HUES64 (cell line): ENCODE data around the gene TIGD3.

Experiments
- H3K27ac ChIP-seq: 2 replicates; pipeline ENCODE4 v1.7.0; 2013; ENCODE audit warnings: low read depth, low read length, inconsistent platforms
- H3K27me3 ChIP-seq: 2 replicates; pipeline ENCODE4 v1.6.1; 2013; ENCODE audit warnings: mild to moderate bottlenecking, low read length; ENCODE audit not compliant: insufficient read depth
- H3K36me3 ChIP-seq: 2 replicates; pipeline ENCODE4 v1.6.1; 2013; ENCODE audit warnings: mild to moderate bottlenecking, low read length; ENCODE audit not compliant: insufficient read depth
- H3K4me1 ChIP-seq: 2 replicates; pipeline ENCODE4 v1.6.1; 2013; ENCODE audit warnings: mild to moderate bottlenecking, low read length, moderate library complexity; ENCODE audit not compliant: insufficient read depth
- H3K4me3 ChIP-seq: 2 replicates; pipeline ENCODE4 v1.5.1; 2013; ENCODE audit warnings: mild to moderate bottlenecking, low read length, moderate library complexity
- H3K9ac ChIP-seq: 2 replicates; pipeline ENCODE4 v1.6.1; 2013; ENCODE audit warnings: mild to moderate bottlenecking, low read depth, low read length
- H3K9me3 ChIP-seq: 2 replicates; pipeline ENCODE4 v1.6.1; 2013; ENCODE audit warnings: low read depth, low read length; ENCODE audit not compliant: insufficient read depth
- WGBS: fragments of 150-250, 120-280 bp; methylation state at CpG from one replicate; pipeline ENCODE4 v1.1.7; 2013; ENCODE audit warnings: missing lambda C conversion rate; 5-methylcytosine and 5-hydroxymethylcytosine counted together

The TIGD3 gene

DNA sequence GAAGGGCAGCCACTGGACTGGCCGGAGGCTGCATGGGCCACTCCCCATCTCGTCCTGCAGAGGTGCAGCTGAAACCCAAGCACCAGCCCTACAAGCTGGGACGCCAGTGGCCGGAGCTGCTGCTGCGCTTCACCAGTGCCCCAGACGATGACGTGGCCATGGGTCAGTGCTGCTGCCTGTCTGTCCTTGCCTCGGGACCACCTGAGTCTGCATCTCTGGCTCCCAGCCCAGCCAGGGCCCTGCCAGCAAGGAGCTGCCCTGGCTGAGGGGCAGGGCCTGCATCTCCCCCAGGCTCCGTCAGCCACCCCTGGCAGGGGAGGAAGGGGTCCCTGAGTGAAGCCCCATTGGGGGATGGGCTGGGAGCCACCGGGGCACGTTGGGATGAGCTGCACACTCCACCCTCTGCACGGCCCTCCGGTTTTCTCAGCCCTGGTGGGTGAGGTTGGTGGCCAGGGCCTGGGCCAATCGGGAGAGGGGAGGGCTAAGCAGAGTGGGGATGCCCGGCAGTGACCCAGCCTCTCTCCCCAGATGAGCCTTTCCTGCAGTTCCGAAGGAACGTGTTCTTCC, 39.0 kb downstream of the TIGD3 start:
- H3K27me3 ChIP-seq: no peaks in the 10 kb centered on the region
- no peak overlapping the region for H3K4me3 ChIP-seq
- peaks cover 23% of the 10 kb centered on the region for H3K36me3 ChIP-seq
- peaks cover 11% of the 10 kb centered on the region; the same call in 1 of the 2 replicates for H3K4me1 ChIP-seq
- H3K27ac ChIP-seq: no peak overlapping the region
- H3K9ac ChIP-seq: no peak overlapping the region
- 88% methylated on average over 17 of the region's 17 CpGs for WGBS
- no peaks in the 10 kb centered on the region for H3K9me3 ChIP-seq

DNA sequence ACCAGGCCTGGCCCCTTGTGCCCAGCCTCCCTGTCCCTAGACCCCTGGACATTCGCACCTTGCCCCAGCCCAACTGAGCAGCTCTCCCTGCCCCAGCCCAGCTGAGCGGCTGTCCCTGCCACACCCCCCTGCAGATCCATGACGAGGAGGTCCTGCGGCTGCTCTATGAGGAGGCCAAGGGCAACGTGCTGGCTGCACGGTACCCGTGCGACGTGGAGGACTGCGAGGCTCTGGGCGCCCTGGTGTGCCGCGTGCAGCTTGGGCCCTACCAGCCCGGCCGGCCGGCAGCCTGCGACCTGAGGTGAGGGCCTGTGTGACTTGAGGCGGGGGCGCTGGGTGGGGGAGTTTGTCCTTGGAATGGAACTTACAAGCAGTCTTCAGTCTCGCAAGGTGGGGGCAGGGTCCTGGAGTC, 39.6 kb downstream of the TIGD3 start:
- H3K4me3 ChIP-seq: no peak overlapping the region
- 95% methylated on average over 20 of the region's 20 CpGs for WGBS
- no peaks in the 10 kb centered on the region for H3K27me3 ChIP-seq
- H3K4me1 ChIP-seq: peaks cover 11% of the 10 kb centered on the region; the same call in 1 of the 2 replicates
- no peak overlapping the region for H3K9ac ChIP-seq
- H3K27ac ChIP-seq: no peak overlapping the region
- H3K36me3 ChIP-seq: peaks cover 23% of the 10 kb centered on the region
- no peaks in the 10 kb centered on the region for H3K9me3 ChIP-seq

DNA sequence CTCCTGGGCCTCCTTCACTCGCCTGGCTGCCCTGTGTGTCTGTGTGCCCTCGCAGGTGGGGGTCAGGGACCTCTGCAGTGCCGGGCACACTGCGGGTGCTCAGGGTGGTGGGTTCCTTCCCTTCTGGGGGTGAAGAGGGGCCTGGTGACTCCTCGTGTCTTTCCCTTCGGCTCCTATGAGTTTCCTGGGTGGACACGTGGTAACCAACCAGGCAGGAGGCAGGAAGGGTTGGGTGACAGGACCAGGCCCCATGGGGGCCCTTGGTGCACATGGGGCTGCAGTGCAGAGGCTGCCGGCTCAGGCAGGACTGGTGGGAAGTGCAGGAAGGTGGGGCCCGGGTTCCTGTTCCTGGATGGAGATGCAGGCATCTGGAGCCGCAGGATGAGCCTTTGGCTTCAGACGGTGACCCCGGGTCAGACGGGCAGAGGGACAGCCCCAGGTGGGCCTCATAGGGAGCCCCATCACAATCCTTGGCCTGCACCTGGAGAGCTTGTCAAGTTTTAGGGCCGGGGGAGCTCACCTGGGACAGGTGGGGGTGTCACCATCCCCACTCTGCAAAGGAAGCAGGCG, 41.5 kb downstream of the TIGD3 start:
- Histone ChIP-seq H3K27ac (no peak overlapping the region), H3K27me3 (no peaks in the 10 kb centered on the region), H3K4me3 (no peak overlapping the region), H3K4me1 (0 out of 2 replicates have a peak, but pooled peaks cover 2% of the 10 kb centered on the region), H3K36me3 (peaks cover 30% of the 10 kb centered on the region), H3K9ac (no peak overlapping the region), H3K9me3 (no peaks in the 10 kb centered on the region)
- 94% methylated on average over 15 of the region's 15 CpGs for WGBS

DNA sequence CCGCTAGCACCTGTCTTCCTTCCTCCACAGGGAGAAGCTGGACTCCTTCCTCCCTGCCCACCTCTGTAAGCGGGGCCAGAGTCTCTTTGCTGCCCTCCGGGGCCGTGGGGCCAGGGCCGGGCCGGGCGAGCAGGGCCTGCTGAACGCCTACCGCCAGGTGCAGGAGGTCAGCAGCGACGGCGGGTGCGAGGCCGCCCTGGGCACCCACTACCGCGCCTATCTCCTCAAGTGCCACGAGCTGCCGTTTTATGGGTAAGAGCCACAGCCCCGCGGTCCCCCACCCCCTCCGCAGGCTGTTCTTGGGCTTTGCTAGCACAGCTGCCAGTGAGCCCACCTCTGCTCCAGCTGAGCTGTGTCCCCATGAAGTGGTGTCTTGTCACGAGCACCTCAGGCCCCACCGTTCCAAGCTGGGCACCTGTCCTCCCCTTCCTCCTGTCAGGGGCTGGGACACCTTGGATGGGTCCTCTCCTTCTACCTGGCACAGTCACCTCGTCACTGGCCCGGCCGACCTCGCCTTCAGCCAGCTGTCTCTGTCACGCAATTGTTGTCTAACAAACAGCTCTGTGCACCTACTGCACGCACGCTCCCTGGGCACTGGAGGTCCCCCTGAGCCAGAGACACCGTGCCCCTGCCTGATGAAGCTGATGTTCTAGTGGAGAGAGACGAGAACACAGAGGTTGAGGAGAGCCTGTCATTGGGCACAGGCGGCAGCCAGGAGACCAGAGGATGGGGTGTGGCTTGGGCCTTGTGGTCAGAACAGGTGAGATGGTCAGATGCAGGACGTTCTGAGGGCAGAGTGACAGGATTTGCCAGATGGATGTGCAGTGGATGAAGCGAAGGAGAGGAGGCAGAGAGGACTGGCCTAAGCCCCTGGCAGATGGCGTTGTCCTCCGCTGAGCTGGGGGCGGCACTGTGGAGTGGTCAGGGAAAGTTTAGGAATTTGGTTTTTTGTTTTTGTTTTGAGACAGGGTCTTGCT, 42.5 kb downstream of the TIGD3 start:
- Histone ChIP-seq H3K4me1 (0 out of 2 replicates have a peak, but pooled peaks cover 4% of the 10 kb centered on the region), H3K27me3 (no peaks in the 10 kb centered on the region), H3K27ac (no peak overlapping the region), H3K4me3 (no peak overlapping the region), H3K9me3 (no peaks in the 10 kb centered on the region), H3K9ac (no peak overlapping the region), H3K36me3 (peaks cover 31% of the 10 kb centered on the region)
- 96% methylated on average over 38 of the region's 38 CpGs for WGBS

DNA sequence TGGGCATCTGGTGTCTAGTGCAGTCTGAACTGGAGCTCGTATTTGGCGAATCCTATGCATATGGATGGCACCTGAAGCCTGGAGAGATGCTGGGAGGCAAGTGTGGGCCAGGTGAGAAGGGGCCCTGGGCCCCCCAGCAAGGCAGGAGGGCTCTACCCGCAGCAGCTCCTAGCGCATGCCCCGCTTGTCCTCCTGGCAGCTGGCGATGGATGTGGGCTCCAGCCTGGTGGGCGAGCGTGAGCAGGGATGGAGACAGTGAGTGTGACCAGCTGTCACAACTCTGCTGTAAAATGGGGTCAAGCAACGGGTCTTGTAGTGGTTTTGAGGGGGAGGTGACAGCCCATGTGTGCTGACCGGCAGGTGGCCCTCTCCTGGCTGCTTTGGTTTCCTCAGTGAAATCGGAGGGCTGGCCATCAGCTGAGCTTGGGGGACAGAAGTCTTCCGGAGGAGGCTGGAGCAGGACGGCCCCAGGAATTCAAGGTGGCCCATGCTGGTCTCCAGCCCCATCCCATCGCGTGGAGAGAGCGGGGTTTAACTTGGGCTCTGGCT, 43.9 kb downstream of the TIGD3 start:
- Histone ChIP-seq H3K4me1 (0 out of 2 replicates have a peak, but pooled peaks cover 4% of the 10 kb centered on the region), H3K9ac (no peak overlapping the region), H3K27ac (no peak overlapping the region), H3K9me3 (no peaks in the 10 kb centered on the region), H3K36me3 (peaks cover 33% of the 10 kb centered on the region), H3K27me3 (no peaks in the 10 kb centered on the region), H3K4me3 (no peak overlapping the region)
- 89% methylated on average over 16 of the region's 16 CpGs for WGBS

DNA sequence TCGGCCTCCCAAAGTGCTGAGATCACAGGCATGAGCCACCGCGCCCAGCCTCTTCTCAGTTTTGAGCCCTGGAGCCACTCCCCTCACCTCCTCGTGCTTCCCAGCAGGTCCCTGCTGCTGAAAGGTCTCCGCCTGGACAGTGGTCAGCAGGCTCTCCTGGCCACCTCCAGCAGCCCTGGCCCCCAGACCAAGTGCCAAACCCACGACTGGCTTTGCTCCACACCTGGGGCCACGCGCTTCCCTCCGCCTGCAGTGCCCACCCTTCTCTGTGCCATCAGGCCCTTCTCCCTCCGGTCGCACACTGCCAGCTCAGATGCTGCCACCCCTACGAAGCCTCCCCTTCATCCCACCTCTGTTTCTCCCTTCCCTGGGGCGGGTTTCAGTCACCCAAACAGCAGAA, 44.7 kb downstream of the TIGD3 start:
- H3K27ac ChIP-seq: no peak overlapping the region
- peaks cover 32% of the 10 kb centered on the region for H3K36me3 ChIP-seq
- no peak overlapping the region for H3K9ac ChIP-seq
- H3K9me3 ChIP-seq: no peaks in the 10 kb centered on the region
- H3K4me1 ChIP-seq: 0 out of 2 replicates have a peak, but pooled peaks cover 4% of the 10 kb centered on the region
- H3K4me3 ChIP-seq: no peak overlapping the region
- 94% methylated on average over 13 of the region's 13 CpGs for WGBS
- no peaks in the 10 kb centered on the region for H3K27me3 ChIP-seq

DNA sequence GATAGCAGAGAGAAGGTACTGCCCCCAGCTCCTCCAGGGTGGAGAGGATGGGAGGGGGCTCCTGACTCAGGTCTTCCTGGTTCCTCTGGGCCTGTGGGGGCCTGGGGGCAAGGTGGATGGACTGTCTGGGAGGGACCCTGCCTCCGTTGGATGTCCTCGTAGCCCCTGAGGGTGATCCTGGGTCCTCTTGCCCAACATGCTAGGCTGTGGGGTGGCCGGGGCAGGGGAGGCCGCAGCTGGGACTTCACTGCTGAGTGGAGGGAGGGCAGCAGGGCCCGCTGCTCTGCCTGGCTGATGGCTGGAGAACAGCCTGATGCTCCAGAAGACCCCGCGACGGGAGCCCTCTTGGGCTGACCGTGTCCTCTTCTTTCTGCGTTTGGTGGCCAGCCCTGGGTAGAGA, 45.3 kb downstream of the TIGD3 start:
- Histone ChIP-seq H3K27ac (no peak overlapping the region), H3K36me3 (peaks cover 26% of the 10 kb centered on the region), H3K9ac (no peak overlapping the region), H3K4me1 (0 out of 2 replicates have a peak, but pooled peaks cover 4% of the 10 kb centered on the region), H3K4me3 (no peak overlapping the region), H3K27me3 (no peaks in the 10 kb centered on the region), H3K9me3 (no peaks in the 10 kb centered on the region)
- 95% methylated on average over 10 of the region's 10 CpGs for WGBS

DNA sequence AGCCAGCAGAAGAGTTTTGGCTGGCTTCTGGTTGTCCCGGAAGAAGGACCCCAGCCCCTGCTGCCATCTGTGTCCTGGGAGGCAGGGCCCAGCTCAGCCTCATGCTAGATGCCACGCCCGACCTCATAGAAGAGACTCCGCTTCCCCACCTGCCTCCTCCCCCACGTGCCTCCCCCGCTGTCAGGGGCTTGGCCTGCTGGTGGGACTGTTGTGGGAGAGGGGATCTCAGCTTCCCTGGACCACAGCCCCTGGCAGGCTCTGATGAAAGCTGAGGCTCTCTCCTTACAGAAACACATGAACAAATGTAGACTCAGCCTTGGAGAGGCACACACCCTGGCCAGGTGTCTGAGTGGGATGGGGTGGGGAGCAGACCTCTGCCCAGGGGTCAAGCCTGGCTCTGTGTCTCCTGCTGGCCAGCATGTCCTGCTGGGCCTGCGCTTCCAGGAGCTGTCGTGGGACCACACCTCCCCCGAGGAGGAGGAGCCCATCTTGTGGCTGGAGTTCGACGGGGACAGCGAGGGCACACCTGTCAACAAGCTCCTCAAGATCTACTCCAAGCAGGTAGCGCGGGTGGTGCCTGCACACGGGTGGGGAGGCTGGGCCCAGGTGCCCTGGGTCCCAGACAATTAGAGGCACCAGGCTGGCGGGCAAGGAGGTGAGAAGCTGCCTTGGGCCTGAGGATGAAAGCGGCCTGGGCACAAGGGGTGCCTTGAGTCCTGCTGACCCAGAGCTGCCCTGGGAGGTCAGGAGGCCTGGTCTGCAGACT, 45.9 kb downstream of the TIGD3 start:
- Histone ChIP-seq H3K27ac (no peak overlapping the region), H3K4me1 (0 out of 2 replicates have a peak, but pooled peaks cover 4% of the 10 kb centered on the region), H3K4me3 (no peak overlapping the region), H3K9me3 (no peaks in the 10 kb centered on the region), H3K9ac (no peak overlapping the region), H3K27me3 (no peaks in the 10 kb centered on the region), H3K36me3 (peaks cover 31% of the 10 kb centered on the region)
- WGBS: 88% methylated on average over 15 of the region's 17 CpGs

DNA sequence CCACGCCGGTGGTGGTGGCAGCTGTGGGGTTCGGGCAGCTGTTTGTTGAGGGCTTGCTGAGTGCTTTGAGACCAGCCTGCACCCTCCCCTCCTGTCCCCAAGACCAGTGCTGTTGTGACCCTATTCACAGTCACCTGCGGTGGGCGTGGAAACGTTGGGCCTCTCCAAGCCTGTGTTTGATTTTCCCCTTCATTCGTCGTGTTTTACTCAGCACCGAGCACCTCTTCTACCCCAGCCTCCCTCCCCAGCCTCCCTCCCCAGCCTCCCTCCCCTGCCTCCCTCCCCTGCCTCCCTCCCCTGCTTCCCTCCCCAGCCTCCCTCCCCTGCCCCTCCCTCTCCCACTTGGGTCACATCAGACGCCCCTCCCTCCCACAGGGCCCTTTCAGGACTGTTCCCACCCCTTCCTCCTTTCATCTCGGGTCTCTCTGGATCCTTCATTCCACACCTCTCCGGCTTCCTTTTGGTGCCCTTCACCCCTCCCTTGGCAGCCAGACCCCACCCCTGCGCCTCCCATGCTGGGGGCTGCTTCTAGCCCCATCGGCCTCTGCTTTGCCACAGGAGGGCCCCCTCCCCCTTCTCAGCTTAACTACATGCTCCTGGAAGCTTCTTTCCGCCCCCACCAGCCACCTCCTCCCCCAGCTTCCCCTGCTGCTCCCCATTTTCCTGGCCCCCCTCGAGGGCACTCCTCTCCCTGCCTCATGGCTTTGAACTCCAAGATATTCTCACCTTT, 46.7 kb downstream of the TIGD3 start:
- Histone ChIP-seq H3K36me3 (peaks cover 33% of the 10 kb centered on the region), H3K27ac (no peak overlapping the region)

DNA sequence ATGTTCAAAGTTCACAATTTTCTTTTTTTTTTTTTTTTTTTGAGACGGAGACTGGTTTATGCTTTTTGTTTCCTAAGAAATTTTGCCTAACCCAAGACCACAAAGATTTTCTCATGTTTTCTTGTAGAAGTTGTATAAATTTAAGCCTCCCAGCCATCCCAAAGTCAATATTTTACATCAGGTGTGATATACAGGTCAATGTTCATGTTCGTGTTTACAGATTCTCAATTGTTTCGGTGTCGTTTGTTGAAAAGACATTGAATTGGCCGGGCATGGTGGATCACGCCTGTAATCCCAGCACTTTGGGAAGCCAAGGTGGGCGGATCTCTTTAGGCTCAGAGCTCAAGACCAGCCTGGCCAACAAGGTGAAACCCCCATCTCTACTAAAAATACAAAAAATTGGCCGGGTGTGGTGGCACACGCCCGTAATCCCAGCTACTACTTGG, 47.3 kb downstream of the TIGD3 start:
- 0 out of 2 replicates have a peak, but pooled peaks cover 4% of the 10 kb centered on the region for H3K4me1 ChIP-seq
- peaks cover 33% of the 10 kb centered on the region for H3K36me3 ChIP-seq
- 94% methylated on average over 9 of the region's 10 CpGs for WGBS
- H3K9me3 ChIP-seq: no peaks in the 10 kb centered on the region
- H3K9ac ChIP-seq: no peak overlapping the region
- no peak overlapping the region for H3K27ac ChIP-seq
- no peak overlapping the region for H3K4me3 ChIP-seq
- no peaks in the 10 kb centered on the region for H3K27me3 ChIP-seq

More for the DNA sequence above, 46.7 kb downstream of the TIGD3 start:
- Histone ChIP-seq H3K9ac (no peak overlapping the region), H3K27me3 (no peaks in the 10 kb centered on the region), H3K4me3 (no peak overlapping the region), H3K9me3 (no peaks in the 10 kb centered on the region), H3K4me1 (0 out of 2 replicates have a peak, but pooled peaks cover 4% of the 10 kb centered on the region)
- WGBS: 75% methylated on average over 16 of the region's 16 CpGs
